ENCODE data around the gene FAM107B.

The FAM107B gene

DNA sequence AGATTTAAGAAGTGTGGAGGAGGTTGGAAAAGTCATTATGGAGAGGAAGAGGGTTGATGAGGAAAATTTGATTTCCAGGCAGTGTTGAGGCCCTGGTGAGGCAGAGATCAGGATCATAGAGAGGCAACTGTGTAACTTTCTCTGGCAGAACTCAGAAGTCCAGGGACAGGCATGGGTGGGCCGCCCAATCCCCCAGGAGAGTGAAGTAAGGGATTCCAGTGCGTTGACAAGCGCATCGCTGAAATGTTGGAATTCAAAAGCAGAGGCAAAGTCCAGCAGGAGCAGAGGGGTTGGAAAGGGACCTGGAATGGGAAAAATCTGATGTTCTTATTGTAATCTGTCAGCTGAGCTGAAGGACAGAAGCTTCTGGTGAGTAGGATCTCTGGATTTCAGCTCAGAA is 207.3 kb downstream of the FAM107B start:
- TF ChIP-seq, protein P1, sequence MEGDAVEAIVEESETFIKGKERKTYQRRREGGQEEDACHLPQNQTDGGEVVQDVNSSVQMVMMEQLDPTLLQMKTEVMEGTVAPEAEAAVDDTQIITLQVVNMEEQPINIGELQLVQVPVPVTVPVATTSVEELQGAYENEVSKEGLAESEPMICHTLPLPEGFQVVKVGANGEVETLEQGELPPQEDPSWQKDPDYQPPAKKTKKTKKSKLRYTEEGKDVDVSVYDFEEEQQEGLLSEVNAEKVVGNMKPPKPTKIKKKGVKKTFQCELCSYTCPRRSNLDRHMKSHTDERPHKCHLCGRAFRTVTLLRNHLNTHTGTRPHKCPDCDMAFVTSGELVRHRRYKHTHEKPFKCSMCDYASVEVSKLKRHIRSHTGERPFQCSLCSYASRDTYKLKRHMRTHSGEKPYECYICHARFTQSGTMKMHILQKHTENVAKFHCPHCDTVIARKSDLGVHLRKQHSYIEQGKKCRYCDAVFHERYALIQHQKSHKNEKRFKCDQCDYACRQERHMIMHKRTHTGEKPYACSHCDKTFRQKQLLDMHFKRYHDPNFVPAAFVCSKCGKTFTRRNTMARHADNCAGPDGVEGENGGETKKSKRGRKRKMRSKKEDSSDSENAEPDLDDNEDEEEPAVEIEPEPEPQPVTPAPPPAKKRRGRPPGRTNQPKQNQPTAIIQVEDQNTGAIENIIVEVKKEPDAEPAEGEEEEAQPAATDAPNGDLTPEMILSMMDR (conservative IDR thresholded peaks at IDR 0.05; ENCODE audit: low read depth, low read length) = no peak
- no peak for DNase-seq (ENCODE audit: low read depth)
- no peak overlapping the region for H3K4me3 ChIP-seq (ENCODE audit: low read depth, low read length)

DNA sequence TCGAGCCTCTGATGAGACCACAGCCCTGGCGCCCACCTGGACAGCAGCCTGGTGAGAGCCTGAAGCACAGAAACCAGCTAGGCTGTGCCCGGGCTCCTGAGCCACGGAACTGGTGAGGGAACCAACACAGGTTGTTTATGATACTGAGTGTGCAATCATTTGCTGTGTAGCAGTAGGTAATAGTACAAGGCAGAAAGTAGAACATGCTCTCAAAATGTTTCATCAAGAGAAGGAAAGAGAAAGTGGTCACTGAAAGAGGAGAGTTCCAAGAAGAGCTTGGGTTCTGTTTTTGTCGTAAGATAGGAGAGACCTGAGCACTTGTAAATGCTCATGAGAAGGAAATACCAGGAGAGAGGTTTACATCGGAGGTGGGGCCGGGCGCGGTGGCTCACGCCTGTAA is 208.2 kb downstream of the FAM107B start:
- no peak overlapping the region for H3K4me3 ChIP-seq (ENCODE audit: low read depth, low read length)
- DNase-seq (ENCODE audit: low read depth) = no peak
- TF ChIP-seq, protein P1 (conservative IDR thresholded peaks at IDR 0.05; ENCODE audit: low read depth, low read length) = no peak

DNA sequence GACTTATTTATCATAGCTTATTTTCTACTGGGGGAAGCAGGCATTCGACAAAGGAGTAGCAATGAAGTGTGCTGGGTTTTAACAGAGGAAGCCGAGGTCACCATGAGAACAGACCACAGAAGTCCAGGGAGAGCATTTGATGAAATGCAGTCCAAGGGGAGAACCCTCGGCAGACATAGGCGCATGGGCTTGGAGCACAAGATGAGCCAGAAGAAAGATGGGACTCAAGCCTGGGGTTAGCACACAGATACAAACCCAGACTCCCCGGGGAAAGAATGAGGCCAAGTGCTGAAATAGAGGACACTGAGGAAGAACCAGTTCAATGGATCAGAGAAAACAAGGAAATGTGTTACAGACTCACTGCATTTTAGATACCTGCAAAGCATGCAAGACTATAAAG is 209.5 kb downstream of the FAM107B start:
- H3K4me3 ChIP-seq (ENCODE audit: low read depth, low read length) = no peak overlapping the region
- TF ChIP-seq, protein P1 (conservative IDR thresholded peaks at IDR 0.05; ENCODE audit: low read depth, low read length) = no peak
- DNase-seq (ENCODE audit: low read depth) = no peak

DNA sequence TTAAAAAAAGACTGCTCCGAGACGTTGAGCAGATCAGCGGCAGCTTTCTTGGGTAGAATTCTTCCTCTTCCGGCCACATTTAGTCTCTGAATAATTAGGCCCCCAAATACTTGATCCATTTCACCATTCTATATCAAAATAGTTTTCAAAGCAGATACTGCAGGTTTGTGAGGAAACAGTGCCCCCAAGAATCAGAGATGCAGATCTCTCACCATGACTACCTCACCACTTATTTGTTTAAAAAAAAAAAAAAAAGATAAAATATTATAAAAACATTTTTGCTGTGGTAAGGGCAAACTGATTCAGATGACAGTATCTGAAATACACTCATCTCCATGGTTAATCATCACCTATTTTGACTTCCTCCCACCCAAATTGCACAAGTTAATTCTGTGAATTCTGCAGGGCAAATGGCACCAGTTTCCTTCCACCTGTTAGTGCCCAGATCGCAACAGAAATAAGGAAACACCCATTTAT is 210.4 kb downstream of the FAM107B start:
- no peak overlapping the region for H3K4me3 ChIP-seq (ENCODE audit: low read depth, low read length)
- TF ChIP-seq, protein P1 (conservative IDR thresholded peaks at IDR 0.05; ENCODE audit: low read depth, low read length) = no peak
- no peak for DNase-seq (ENCODE audit: low read depth)

DNA sequence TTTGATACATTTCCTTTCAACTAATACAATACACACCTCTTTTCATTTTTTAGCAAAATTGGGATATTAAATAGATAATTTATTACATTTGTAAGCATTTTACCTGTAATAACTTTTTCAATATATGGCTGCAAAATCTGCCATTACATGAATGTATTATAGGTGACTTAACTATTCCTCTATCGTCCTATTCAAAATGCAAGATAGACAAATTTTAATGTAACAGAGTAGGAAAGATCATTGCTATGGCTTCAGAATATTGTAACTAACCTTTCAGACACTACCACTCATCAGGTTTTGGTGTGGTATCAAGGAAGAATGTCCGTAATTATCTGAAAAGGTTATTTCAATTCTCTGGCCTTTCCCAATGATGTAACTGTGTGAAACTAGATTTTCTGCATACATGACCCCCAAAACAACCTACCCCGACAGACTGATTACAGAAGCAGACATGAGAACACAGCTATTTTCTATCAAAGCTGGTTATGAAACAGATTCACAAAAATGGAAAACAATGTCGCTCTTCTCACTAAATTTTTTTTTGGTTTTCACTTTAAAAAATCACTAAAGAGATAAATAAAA is 211.2 kb downstream of the FAM107B start:
- H3K4me3 ChIP-seq (ENCODE audit: low read depth, low read length) = no peak overlapping the region
- TF ChIP-seq, protein P1 (conservative IDR thresholded peaks at IDR 0.05; ENCODE audit: low read depth, low read length) = no peak

DNA sequence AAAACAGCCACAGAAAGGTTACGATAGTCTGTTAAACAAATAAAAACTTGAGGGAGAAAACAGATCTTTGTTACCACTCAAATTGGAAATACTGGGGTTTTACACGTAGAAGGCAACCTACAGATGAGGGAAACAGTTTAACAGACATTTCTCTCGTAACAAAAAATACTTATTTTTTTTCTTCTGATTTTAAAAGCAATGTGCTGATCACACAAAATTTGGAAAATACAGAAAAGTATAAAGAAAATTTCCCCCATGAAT is 211.7 kb downstream of the FAM107B start:
- TF ChIP-seq, protein P1 (conservative IDR thresholded peaks at IDR 0.05; ENCODE audit: low read depth, low read length) = no peak
- no peak overlapping the region for H3K4me3 ChIP-seq (ENCODE audit: low read depth, low read length)
- DNase-seq (ENCODE audit: low read depth) = no peak

More for the DNA sequence above, 211.2 kb downstream of the FAM107B start:
- no peak for DNase-seq (ENCODE audit: low read depth)

All from choroid plexus epithelial cell (primary cell).